ENCODE data around the gene PIEZO2.

PIEZO2 gene

GRCh38 chr18:10748641-10749040, 400.7 kb downstream of the PIEZO2 start:
- no peak for DNase-seq (ENCODE audit: low spot score)

GRCh38 chr18:10745971-10746370, 403.4 kb downstream of the PIEZO2 start:
- DNase-seq (ENCODE audit: low spot score) = no peak

- DNase-seq (ENCODE audit: low spot score) = no peak
These were observed 404.1 kb downstream of the PIEZO2 start for GRCh38 chr18:10745219-10745618.

- no peak for DNase-seq (ENCODE audit: low spot score)
These were observed 405.6 kb downstream of the PIEZO2 start for GRCh38 chr18:10743766-10744165.

GRCh38 chr18:10739152-10739551, 410.2 kb downstream of the PIEZO2 start:
- DNase-seq (ENCODE audit: low spot score) = no peak

GRCh38 chr18:10736984-10737383, 412.4 kb downstream of the PIEZO2 start:
- no peak for DNase-seq (ENCODE audit: low spot score)

- DNase-seq (ENCODE audit: low spot score) = no peak
These were observed 416.4 kb downstream of the PIEZO2 start for GRCh38 chr18:10732990-10733389.

GRCh38 chr18:10727477-10727876, 421.9 kb downstream of the PIEZO2 start:
- DNase-seq (ENCODE audit: low spot score) = no peak

GRCh38 chr18:10726198-10727068, 422.9 kb downstream of the PIEZO2 start:
- no peak for DNase-seq (ENCODE audit: low spot score)

- DNase-seq (ENCODE audit: low spot score) = no peak
These were observed 424.7 kb downstream of the PIEZO2 start for GRCh38 chr18:10724666-10725065.

- no peak for DNase-seq (ENCODE audit: low spot score)
These were observed 425.9 kb downstream of the PIEZO2 start for GRCh38 chr18:10723496-10723895.

- no peak for DNase-seq (ENCODE audit: low spot score)
These were observed 430.6 kb downstream of the PIEZO2 start for GRCh38 chr18:10718809-10719208.

GRCh38 chr18:10715791-10716190, 433.6 kb downstream of the PIEZO2 start:
- no peak for DNase-seq (ENCODE audit: low spot score)

- DNase-seq (ENCODE audit: low spot score) = no peak
These were observed 436.0 kb downstream of the PIEZO2 start for GRCh38 chr18:10713409-10713808.

- DNase-seq (ENCODE audit: low spot score) = no peak
These were observed 442.1 kb downstream of the PIEZO2 start for GRCh38 chr18:10707294-10707693.

GRCh38 chr18:10705786-10706185, 443.6 kb downstream of the PIEZO2 start:
- no peak for DNase-seq (ENCODE audit: low spot score)

- no peak for DNase-seq (ENCODE audit: low spot score)
These were observed 444.1 kb downstream of the PIEZO2 start for GRCh38 chr18:10705291-10705690.

GRCh38 chr18:10702206-10702605, 447.2 kb downstream of the PIEZO2 start:
- DNase-seq (ENCODE audit: low spot score) = no peak

GRCh38 chr18:10690366-10690765, 459.0 kb downstream of the PIEZO2 start:
- no peak for DNase-seq (ENCODE audit: low spot score)

- DNase-seq (ENCODE audit: low spot score) = no peak
These were observed 459.4 kb downstream of the PIEZO2 start for GRCh38 chr18:10690035-10690329.

GRCh38 chr18:10689236-10690034, 459.9 kb downstream of the PIEZO2 start:
- no peak for DNase-seq (ENCODE audit: low spot score)

GRCh38 chr18:10688766-10689165, 460.6 kb downstream of the PIEZO2 start:
- DNase-seq (ENCODE audit: low spot score) = no peak
